ENCODE measurements around the gene HTR1D.
"Not testable (repeated sequence)": the region's sequence is repeated elsewhere in the genome, so short reads cannot be mapped to it uniquely, and the experiment has no call there.

Gene HTR1D

GRCh38 chr1:23216771-23217420, 406 bp downstream of the HTR1D start:
- DNase-seq = no peak

- no peak for DNase-seq
Measured at GRCh38 chr1:23215751-23216449, 1.4 kb downstream of the HTR1D start.

DNA sequence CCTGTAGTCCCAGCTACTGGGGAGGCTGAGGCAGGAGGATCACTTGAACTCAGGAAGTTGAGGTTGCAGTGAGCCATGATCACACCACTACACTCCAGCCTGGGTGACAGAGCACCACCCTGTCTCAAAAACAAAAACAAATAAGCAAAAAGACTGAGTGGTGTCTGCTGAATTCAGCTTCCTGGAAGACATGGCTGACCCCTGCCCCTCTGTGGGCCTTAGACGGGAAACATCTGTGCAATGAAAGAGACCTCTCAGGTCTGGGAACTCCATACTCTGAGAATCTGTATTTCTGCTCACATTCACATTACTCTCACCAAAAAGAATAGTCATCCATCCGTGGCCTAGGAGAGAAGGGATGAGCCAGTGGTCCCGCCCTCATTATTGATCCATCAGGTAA, 2.0 kb downstream of the HTR1D start:
- no peak for DNase-seq

- DNase-seq = no peak
Measured at GRCh38 chr1:23214640-23215039, 2.7 kb downstream of the HTR1D start.

- DNase-seq = no peak
Measured at GRCh38 chr1:23211955-23212354, 5.3 kb downstream of the HTR1D start.

GRCh38 chr1:23210963-23211362, 6.3 kb downstream of the HTR1D start:
- DNase-seq = no peak

DNA sequence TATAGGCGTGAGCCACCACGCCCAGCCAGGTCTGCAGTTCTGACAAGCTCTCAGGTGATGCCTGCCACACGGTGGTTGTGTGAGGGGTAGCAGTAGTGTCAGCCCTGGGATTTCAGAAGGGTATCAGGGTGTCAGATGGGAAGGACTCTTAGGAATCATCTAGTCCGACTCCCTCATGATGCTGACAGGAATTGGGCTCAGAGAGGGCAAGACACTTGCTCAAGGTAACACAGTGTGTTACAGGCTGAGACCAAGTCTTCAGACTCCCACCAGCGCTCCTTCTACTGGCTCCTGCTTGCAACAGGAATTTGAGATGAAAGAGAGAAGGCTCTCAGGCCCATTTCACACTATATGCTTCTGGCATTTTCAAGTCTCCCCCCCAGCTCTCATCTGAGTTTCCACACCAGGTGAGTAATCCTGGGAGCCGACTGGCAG, 6.9 kb downstream of the HTR1D start:
- DNase-seq = no peak

DNA sequence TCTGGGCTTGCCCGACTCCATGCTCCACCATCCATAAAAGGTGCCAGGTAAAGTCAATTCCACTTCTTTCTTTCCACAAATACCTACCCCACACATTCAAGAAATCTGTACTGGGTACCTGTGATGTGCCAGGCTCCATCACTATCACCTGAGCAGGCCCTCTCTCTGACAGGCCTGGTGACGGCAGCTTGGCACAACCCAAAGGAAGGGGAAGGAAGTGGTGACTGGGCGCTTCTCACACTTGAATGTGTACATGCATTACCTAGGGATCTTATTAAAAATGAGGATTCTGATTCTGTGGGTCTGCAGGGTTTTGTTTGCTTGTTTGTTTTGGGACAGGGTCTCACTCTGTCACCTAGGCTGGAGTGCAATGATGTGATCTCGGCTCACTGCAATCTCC, 7.5 kb downstream of the HTR1D start:
- no peak for DNase-seq

GRCh38 chr1:23208527-23208926, 8.8 kb downstream of the HTR1D start:
- DNase-seq = no peak

- DNase-seq = not testable (repeated sequence)
Measured at GRCh38 chr1:23207733-23208132, 9.6 kb downstream of the HTR1D start.

- peak in 2 of 58 donors; percentile 10 to 19 for DNase-seq
Measured at GRCh38 chr1:23202263-23202749, 15.0 kb downstream of the HTR1D start.

DNA sequence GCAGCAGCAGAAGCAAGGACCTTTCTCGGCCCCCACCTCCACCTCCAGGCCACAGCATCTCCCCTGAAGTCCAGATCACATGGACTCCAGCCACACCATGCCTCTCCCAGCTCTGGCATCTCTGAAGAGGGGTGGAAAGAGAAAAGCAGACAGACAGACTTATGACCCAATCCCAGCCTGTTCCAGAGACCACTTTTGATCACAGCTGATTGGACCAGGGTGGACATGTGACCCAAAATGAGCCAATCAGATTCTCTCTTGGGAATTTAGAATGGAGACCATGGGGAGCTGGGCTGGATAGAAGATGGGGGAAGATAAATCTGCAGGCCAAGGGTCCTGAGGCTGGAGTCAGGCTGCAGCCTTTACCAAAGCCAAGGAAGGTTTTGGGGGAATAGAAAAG, 16.4 kb downstream of the HTR1D start:
- DNase-seq = no peak

- DNase-seq = no peak
Measured at GRCh38 chr1:23198373-23198772, 18.9 kb downstream of the HTR1D start.

DNA sequence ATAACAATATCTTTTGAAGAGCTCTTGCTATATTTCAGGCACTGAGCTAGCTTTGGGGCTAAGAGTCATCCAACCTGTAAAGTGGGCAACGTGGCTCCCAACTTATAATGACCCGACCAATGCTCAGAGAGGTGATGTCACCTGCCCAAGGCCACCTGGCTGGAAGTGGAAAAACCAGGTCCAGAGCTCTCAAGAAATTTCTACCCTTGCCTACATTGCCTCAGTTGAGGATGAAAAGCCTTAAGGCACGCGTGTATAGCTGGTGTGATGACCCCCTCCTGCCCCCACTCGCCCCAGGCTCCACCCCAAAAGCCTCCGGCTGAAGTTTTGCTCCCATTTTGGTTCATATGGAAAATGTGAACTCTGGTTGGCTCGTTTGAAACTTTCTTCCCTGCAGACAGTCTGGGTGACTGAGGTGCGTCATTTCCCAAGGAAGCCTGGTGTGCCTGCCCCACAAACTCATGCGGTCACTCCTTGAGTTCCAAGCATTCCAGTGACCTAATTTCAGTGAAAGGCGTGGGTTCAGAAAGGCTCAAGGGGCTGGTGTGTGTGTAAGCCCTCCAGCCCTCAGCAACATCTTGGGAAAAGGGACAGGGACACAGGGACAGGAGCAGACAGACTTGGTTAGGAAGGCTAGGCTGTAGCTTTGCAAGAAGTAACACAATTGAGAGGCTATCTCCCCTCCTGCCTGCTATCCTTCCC, 20.5 kb downstream of the HTR1D start:
- DNase-seq = no peak

DNA sequence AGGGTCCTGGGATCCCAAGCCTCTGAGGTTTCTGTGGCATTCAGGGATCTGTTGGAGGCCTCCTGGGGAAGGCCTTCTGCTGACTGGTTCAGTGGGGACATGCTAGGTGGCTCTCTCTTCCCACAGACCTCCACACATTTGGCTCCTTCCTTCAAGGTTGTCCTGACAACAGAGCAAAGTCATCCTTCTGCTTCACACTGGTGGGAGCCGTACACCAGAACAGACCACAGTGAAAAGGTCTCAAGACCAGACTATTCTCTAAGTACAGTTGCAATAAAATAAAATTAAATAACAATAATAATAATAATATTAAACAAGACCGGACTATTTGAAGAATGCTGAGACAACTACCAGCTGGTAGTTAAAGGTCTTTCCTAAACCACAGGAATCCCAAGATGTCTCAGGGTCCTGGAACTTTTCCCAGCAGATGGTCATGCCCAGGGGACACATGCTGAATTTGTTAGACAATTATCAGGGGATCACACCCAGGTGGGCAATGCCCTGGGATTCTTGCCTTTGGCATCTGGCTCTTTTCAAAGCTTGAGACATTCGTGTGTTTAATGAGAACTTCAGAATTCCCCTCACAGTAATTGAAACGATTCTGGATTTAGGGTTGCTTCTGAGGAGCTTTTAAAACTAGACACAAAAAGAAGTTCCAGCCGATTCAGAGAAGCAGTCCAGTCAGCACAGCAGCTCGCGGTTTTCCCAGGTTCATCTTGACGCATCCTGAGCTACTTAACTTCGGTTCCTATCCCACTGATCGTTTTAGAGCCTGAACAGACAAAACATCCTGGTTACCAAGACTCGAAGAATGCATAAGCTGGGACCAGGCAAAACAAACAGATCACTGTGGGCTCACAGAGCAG, 22.9 kb downstream of the HTR1D start:
- DNase-seq = no peak

GRCh38 chr1:23193391-23194118, 23.7 kb downstream of the HTR1D start:
- no peak for DNase-seq

DNA sequence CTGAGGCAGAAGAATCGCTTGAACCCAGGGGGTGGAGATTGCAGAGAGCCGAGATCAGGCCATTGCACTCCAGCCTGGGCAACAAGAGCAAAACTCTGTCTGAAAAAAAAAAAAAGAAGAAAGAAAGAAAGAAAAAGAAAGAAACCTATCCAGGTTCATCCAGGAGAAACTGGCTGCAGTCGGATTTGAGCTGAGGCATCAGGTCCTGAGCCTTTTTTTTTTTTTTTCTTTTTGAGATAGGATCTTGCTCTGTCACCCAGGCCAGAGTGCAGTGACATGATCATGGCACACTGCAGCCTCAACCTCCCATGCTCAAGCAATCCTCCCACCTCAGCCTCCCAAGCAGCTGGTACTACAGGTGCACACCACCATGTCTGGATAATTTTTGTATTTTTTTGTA, 26.1 kb downstream of the HTR1D start:
- DNase-seq = no peak

DNA sequence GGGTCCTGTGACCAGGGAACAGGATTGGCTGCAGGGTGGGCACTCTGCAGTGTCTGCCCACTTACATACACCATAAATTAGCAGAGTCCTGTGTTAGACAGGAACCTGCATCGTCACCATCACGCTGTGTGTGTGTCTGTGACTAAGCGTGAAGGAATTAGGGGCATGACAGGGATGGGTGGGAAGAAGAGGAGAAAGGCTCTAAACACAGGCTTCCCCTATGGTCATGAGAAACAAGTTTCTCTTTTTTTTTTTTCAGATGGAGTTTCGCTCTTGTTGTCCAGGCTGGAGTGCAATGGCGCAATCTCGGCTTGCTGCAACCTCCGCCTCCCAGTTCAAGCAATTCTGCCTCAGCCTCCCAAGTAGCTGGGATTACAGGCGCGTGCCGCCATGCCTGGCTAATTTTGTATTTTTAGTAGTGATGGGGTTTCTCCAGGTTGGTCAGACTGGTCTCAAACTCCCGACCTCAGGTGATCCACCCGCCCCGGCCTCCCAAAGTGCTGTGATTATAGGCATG, 28.3 kb downstream of the HTR1D start:
- DNase-seq = not testable (repeated sequence)

- DNase-seq = no peak
Measured at GRCh38 chr1:23188434-23188884, 28.8 kb downstream of the HTR1D start.

GRCh38 chr1:23187637-23188036, 29.7 kb downstream of the HTR1D start:
- DNase-seq = no peak
